ENCODE measurements around the gene DAND5. TPM values are rescaled to one million over a fixed set of nuclear protein-coding genes. Genes with fewer than 3 reads are reported as not detected.

DAND5 gene
- total RNA-seq, 5 donors from 2014 or later (not counting 1 experiment from before 2014, with no cell fraction given): not detected

DNA sequence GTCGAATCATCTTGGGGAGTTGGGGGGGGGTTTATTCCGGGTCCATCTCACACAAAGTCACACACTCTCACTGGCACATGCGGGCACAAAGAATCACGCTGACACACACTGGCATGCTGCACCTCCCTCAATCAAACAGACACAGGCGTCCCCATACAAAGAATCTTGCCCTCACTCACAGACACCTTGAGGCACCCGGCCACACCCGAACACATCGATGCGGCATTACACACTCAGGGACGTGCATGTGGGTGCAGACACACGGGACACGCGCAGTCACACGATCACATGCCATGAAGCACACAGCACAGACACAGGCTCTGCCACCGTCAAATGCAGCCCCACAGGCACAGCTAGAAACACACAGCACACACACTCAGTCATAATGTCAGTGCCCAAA, 33.7 kb downstream of the DAND5 start:
- POLR2A ChIA-PET: no interaction called here
- H3K4me1 Mint-ChIP-seq: peaks cover 0 to 2% (median 0%) of the 10 kb centered on the region in 3 donors
- 88% methylated on average over 10 of the region's 15 CpGs for WGBS (ENCODE audit: insufficient coverage)

GRCh38 chr19:13004273-13004672, 34.9 kb downstream of the DAND5 start:
- no peaks in the 10 kb centered on the region for H3K9me3 Mint-ChIP-seq
- H3K27me3 Mint-ChIP-seq: peaks cover 9 to 16% of the 10 kb centered on the region in 2 donors
- H3K4me1 ChIP-seq (ENCODE audit: control insufficient read depth in 1 of 2, extremely low read depth in 1 of 2, insufficient read depth in 2 of 2, low read length in 2 of 2): no peaks in the 10 kb centered on the region
- H3K27ac ChIP-seq (ENCODE audit: low read length): no peak overlapping the region
- ChIA-PET POLR2A (interaction anchor here in 1 of 2 donors (0.7 kb wide), 1 partner anchor 9 kb away, joined by 5 read pairs; no protein-coding TSS in a partner anchor), CTCF (interaction anchor here in 1 of 2 donors (0.5 to 0.6 kb wide), 2 partner anchors 19 to 68 kb away, joined by 3 to 5 read pairs; no protein-coding TSS in a partner anchor)
- no peak overlapping the region for H3K4me3 ChIP-seq (ENCODE audit: control insufficient read depth in 1 of 2, extremely low read depth in 1 of 2, low read length in 1 of 2)
- H3K36me3 ChIP-seq (ENCODE audit: control insufficient read depth in 2 of 2, extremely low read depth in 1 of 2, insufficient read depth in 1 of 2, low read length in 1 of 2): no peaks in the 10 kb centered on the region
- H3K27me3 ChIP-seq (replicated peaks in 1 of 2; ENCODE audit: control insufficient read depth in 2 of 2, extremely low read depth in 1 of 2, insufficient read depth in 2 of 2, low read length in 1 of 2): peaks cover 2 to 34% of the 10 kb centered on the region in 2 experiments
- no peaks in the 10 kb centered on the region for H3K9me3 ChIP-seq
- H3K36me3 Mint-ChIP-seq: peaks cover 4% of the 10 kb centered on the region
- ATAC-seq (replicated peaks in 1 of 4): no peak
- H3K4me1 Mint-ChIP-seq: no peaks in the 10 kb centered on the region
- DNase-seq: no peak
- WGBS (ENCODE audit: insufficient coverage): 65% methylated on average over 3 of the region's 7 CpGs
- H3K4me3 Mint-ChIP-seq: no peak overlapping the region
- H3K27ac Mint-ChIP-seq: no peak overlapping the region

More for the DNA sequence above, 33.7 kb downstream of the DAND5 start:
- Histone ChIP-seq H3K27me3 (replicated peaks in 1 of 2; ENCODE audit: control insufficient read depth in 2 of 2, extremely low read depth in 1 of 2, insufficient read depth in 2 of 2, low read length in 1 of 2) (peaks cover 2 to 23% of the 10 kb centered on the region in 2 experiments), H3K4me1 (ENCODE audit: control insufficient read depth in 1 of 2, extremely low read depth in 1 of 2, insufficient read depth in 2 of 2, low read length in 2 of 2) (no peaks in the 10 kb centered on the region), H3K27ac (ENCODE audit: low read length) (no peak overlapping the region), H3K36me3 (ENCODE audit: control insufficient read depth in 2 of 2, extremely low read depth in 1 of 2, insufficient read depth in 1 of 2, low read length in 1 of 2) (no peaks in the 10 kb centered on the region), H3K9me3 (no peaks in the 10 kb centered on the region), H3K4me3 (ENCODE audit: control insufficient read depth in 1 of 2, extremely low read depth in 1 of 2, low read length in 1 of 2) (no peak overlapping the region)
- H3K27ac Mint-ChIP-seq: no peak overlapping the region
- DNase-seq (no peak), ATAC-seq (replicated peaks in 1 of 4) (no peak)
- H3K9me3 Mint-ChIP-seq: no peaks in the 10 kb centered on the region
- CTCF ChIA-PET: no interaction called here
- no peak overlapping the region for H3K4me3 Mint-ChIP-seq
- H3K36me3 Mint-ChIP-seq: peaks cover 4% of the 10 kb centered on the region
- peaks cover 4% of the 10 kb centered on the region in 2 donors for H3K27me3 Mint-ChIP-seq

GRCh38 chr19:13005253-13005652, 35.9 kb downstream of the DAND5 start:
- peaks cover 0 to 2% of the 10 kb centered on the region in 2 experiments for H3K4me1 ChIP-seq (ENCODE audit: control insufficient read depth in 1 of 2, extremely low read depth in 1 of 2, insufficient read depth in 2 of 2, low read length in 2 of 2)
- DNase-seq: no peak
- H3K36me3 ChIP-seq (ENCODE audit: control insufficient read depth in 2 of 2, extremely low read depth in 1 of 2, insufficient read depth in 1 of 2, low read length in 1 of 2): no peaks in the 10 kb centered on the region
- Mint-ChIP-seq H3K36me3 (peaks cover 4% of the 10 kb centered on the region), H3K9me3 (no peaks in the 10 kb centered on the region), H3K4me3 (no peak overlapping the region), H3K27ac (peak overlapping the region in 1 of 2 donors; percentile 23), H3K27me3 (peaks cover 9 to 21% of the 10 kb centered on the region in 2 donors), H3K4me1 (no peaks in the 10 kb centered on the region)
- peaks cover 6 to 44% of the 10 kb centered on the region in 2 experiments for H3K27me3 ChIP-seq (replicated peaks in 1 of 2; ENCODE audit: control insufficient read depth in 2 of 2, extremely low read depth in 1 of 2, insufficient read depth in 2 of 2, low read length in 1 of 2)
- no peak overlapping the region for H3K27ac ChIP-seq (ENCODE audit: low read length)
- H3K4me3 ChIP-seq (ENCODE audit: control insufficient read depth in 1 of 2, extremely low read depth in 1 of 2, low read length in 1 of 2): no peak overlapping the region
- ChIA-PET CTCF (interaction anchor here in 1 of 2 donors (0.5 kb wide), 2 partner anchors 143 to 464 kb away, joined by 3 to 4 read pairs; no protein-coding TSS in a partner anchor), POLR2A (no interaction called here)
- 70% methylated on average over 4 of the region's 4 CpGs for WGBS (ENCODE audit: insufficient coverage)
- no peaks in the 10 kb centered on the region for H3K9me3 ChIP-seq
- no peak for ATAC-seq (replicated peaks in 1 of 4)

- no peaks in the 10 kb centered on the region for H3K9me3 Mint-ChIP-seq
- ATAC-seq (replicated peaks in 1 of 4): no peak
- no peak for DNase-seq
- ChIA-PET POLR2A (no interaction called here), CTCF (interaction anchor here in 1 of 2 donors (0.5 kb wide), 1 partner anchor 144 kb away, joined by 3 read pairs; no protein-coding TSS in a partner anchor)
- WGBS (ENCODE audit: insufficient coverage): 87% methylated on average over 8 of the region's 12 CpGs
- H3K27me3 ChIP-seq (replicated peaks in 1 of 2; ENCODE audit: control insufficient read depth in 2 of 2, extremely low read depth in 1 of 2, insufficient read depth in 2 of 2, low read length in 1 of 2): peaks cover 6 to 51% of the 10 kb centered on the region in 2 experiments
- peaks cover 4% of the 10 kb centered on the region for H3K36me3 Mint-ChIP-seq
- H3K27ac ChIP-seq (ENCODE audit: low read length): no peak overlapping the region
- no peaks in the 10 kb centered on the region for H3K36me3 ChIP-seq (ENCODE audit: control insufficient read depth in 2 of 2, extremely low read depth in 1 of 2, insufficient read depth in 1 of 2, low read length in 1 of 2)
- H3K27ac Mint-ChIP-seq: no peak overlapping the region
- H3K4me1 Mint-ChIP-seq: peaks cover 0 to 1% (median 0%) of the 10 kb centered on the region in 3 donors
- H3K4me1 ChIP-seq (ENCODE audit: control insufficient read depth in 1 of 2, extremely low read depth in 1 of 2, insufficient read depth in 2 of 2, low read length in 2 of 2): peaks cover 0 to 3% of the 10 kb centered on the region in 2 experiments
- no peak overlapping the region for H3K4me3 ChIP-seq (ENCODE audit: control insufficient read depth in 1 of 2, extremely low read depth in 1 of 2, low read length in 1 of 2)
- H3K27me3 Mint-ChIP-seq: peaks cover 9 to 28% of the 10 kb centered on the region in 2 donors
- H3K4me3 Mint-ChIP-seq: no peak overlapping the region
- H3K9me3 ChIP-seq: no peaks in the 10 kb centered on the region
These were observed 36.5 kb downstream of the DAND5 start for GRCh38 chr19:13005861-13006370.

DNA sequence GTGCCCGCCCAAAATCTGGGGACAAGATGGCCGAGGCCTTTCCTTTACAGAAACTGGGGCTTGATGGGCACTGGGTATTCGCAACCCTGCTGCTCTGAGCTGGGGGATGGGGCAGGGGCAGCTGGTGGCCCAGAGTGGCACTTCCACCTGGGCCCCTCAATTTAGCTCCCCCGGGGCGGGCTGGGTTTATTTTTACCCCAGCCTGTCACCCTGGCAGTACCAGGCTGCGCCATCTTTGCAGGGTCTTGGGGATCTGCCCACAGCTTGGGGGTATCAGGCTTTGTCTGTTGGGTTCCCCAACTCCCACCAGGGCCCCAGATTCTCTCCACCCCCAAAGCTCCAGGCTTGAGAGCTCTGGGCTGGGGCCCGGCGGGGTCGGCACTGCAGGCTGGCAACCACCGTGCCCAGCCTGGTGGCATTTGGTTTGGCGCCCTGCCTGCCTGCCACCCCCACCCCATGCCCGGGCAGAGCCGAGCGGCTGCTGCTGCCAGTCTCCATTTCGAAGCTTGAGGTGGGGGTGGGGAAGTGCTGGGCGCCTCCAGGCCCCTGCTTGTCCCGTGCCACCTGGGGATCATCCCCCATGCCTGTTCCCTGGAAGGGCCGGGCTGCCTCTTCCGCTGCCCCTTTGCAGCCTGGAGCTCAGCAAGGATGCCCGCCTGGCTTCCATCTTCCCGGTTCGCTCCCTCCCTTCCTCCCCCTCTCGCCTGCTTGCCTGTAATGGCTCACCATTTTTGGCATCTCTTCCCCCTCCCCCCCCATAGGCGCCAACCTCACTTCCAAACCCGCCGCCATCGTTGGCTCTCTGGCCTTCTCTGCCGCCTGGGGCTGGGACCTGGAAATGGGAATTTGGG, 37.3 kb downstream of the DAND5 start:
- Histone ChIP-seq H3K9me3 (no peaks in the 10 kb centered on the region), H3K4me3 (ENCODE audit: control insufficient read depth in 1 of 2, extremely low read depth in 1 of 2, low read length in 1 of 2) (no peak overlapping the region), H3K4me1 (ENCODE audit: control insufficient read depth in 1 of 2, extremely low read depth in 1 of 2, insufficient read depth in 2 of 2, low read length in 2 of 2) (peaks cover 0 to 6% of the 10 kb centered on the region in 2 experiments), H3K27me3 (replicated peaks in 1 of 2; ENCODE audit: control insufficient read depth in 2 of 2, extremely low read depth in 1 of 2, insufficient read depth in 2 of 2, low read length in 1 of 2) (peaks cover 6 to 58% of the 10 kb centered on the region in 2 experiments), H3K27ac (ENCODE audit: low read length) (no peak overlapping the region), H3K36me3 (ENCODE audit: control insufficient read depth in 2 of 2, extremely low read depth in 1 of 2, insufficient read depth in 1 of 2, low read length in 1 of 2) (no peaks in the 10 kb centered on the region)
- peaks cover 0 to 4% (median 3%) of the 10 kb centered on the region in 3 donors for H3K4me1 Mint-ChIP-seq
- CTCF ChIA-PET: no interaction called here
- no peaks in the 10 kb centered on the region for H3K9me3 Mint-ChIP-seq
- ATAC-seq (replicated peaks in 1 of 4): no peak
- WGBS (ENCODE audit: insufficient coverage): 81% methylated on average over 10 of the region's 28 CpGs
- H3K36me3 Mint-ChIP-seq: peaks cover 4% of the 10 kb centered on the region
- POLR2A ChIA-PET: no interaction called here
- DNase-seq: no peak
- H3K27me3 Mint-ChIP-seq: peaks cover 9 to 35% of the 10 kb centered on the region in 2 donors
- H3K27ac Mint-ChIP-seq: no peak overlapping the region
- no peak overlapping the region for H3K4me3 Mint-ChIP-seq

DNA sequence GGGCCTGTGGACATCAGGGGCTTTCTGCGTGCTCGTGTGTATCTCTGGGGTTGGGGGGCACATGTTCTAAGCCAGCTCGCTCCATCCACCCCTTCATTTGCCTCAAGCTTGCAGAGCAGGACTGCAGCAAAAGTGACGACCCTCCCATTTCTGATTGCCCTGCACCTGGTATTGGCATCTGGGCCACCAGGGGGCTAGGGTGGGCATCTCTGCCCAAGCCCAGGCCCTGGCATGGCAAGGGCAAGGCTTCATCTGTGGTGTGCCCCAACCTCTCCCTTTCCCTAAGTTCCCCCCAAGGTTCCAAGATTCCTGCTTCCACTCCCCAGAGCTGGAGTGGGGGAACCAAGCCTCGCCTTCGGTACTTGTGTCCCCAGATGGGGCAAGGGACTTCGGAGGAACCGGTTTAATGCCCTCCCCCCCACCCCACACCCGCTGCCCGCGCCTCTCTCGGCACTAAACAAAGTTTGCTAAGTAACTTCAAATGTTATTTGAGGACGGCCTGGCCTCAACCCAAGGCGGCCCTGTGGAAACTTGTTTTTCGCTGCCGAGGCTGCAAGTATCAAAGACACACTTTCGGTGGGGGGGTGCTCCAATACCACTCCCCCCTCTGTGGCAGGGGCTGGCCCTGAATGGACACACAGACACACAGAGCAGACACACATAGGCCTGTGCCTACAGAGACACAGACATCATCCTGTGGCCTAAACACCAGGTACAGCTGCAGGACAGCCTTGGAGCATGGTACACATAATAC, 38.1 kb downstream of the DAND5 start:
- H3K27ac Mint-ChIP-seq: no peak overlapping the region
- Histone ChIP-seq H3K4me1 (ENCODE audit: control insufficient read depth in 1 of 2, extremely low read depth in 1 of 2, insufficient read depth in 2 of 2, low read length in 2 of 2) (peaks cover 0 to 14% of the 10 kb centered on the region in 2 experiments), H3K27ac (ENCODE audit: low read length) (no peak overlapping the region), H3K27me3 (replicated peaks in 1 of 2; ENCODE audit: control insufficient read depth in 2 of 2, extremely low read depth in 1 of 2, insufficient read depth in 2 of 2, low read length in 1 of 2) (peaks cover 6 to 66% of the 10 kb centered on the region in 2 experiments), H3K4me3 (ENCODE audit: control insufficient read depth in 1 of 2, extremely low read depth in 1 of 2, low read length in 1 of 2) (no peak overlapping the region), H3K9me3 (no peaks in the 10 kb centered on the region), H3K36me3 (ENCODE audit: control insufficient read depth in 2 of 2, extremely low read depth in 1 of 2, insufficient read depth in 1 of 2, low read length in 1 of 2) (no peaks in the 10 kb centered on the region)
- ChIA-PET POLR2A (no interaction called here), CTCF (no interaction called here)
- no peaks in the 10 kb centered on the region for H3K9me3 Mint-ChIP-seq
- ATAC-seq (replicated peaks in 1 of 4) (no peak), DNase-seq (no peak)
- no peak overlapping the region for H3K4me3 Mint-ChIP-seq
- WGBS (ENCODE audit: insufficient coverage): 92% methylated on average over 9 of the region's 17 CpGs
- H3K27me3 Mint-ChIP-seq: peaks cover 10 to 41% of the 10 kb centered on the region in 2 donors
- peaks cover 1 to 7% (median 6%) of the 10 kb centered on the region in 3 donors for H3K4me1 Mint-ChIP-seq
- H3K36me3 Mint-ChIP-seq: peaks cover 4% of the 10 kb centered on the region
